ENCODE measurements around the gene ACADSB. TPM values are rescaled to one million over a fixed set of nuclear protein-coding genes. Genes with fewer than 3 reads are reported as not detected.

The ACADSB gene
- total RNA-seq, 1 donor from 2014 or later: 9.9 TPM

DNA sequence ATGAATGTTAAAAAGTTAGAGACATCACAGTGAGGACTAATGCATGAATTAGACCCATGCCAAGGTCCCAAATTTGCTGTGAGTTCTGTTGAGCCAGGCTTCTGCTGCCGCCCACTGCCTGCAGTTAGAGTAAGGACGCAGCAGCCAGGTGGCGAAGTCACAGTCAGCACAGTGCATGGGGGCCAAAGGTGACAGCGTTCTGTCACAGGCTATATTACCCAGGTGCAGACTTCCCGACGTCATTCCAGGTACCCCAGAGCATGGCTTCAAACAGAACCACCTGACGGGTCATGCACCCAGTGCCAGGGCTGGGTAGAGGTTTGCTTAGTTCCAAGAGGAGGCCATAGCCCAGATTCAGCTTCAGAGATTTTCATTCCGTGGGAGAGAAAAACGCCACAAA, 93.1 kb downstream of the ACADSB start:
- H3K27ac Mint-ChIP-seq (ENCODE audit: unreplicated experiment): no peak overlapping the region
- DNase-seq: no peak
- no peaks in the 10 kb centered on the region for H3K4me1 Mint-ChIP-seq (ENCODE audit: low read depth, unreplicated experiment)
- H3K4me3 Mint-ChIP-seq (ENCODE audit: unreplicated experiment): no peak overlapping the region
- TF ChIP-seq, protein P1, sequence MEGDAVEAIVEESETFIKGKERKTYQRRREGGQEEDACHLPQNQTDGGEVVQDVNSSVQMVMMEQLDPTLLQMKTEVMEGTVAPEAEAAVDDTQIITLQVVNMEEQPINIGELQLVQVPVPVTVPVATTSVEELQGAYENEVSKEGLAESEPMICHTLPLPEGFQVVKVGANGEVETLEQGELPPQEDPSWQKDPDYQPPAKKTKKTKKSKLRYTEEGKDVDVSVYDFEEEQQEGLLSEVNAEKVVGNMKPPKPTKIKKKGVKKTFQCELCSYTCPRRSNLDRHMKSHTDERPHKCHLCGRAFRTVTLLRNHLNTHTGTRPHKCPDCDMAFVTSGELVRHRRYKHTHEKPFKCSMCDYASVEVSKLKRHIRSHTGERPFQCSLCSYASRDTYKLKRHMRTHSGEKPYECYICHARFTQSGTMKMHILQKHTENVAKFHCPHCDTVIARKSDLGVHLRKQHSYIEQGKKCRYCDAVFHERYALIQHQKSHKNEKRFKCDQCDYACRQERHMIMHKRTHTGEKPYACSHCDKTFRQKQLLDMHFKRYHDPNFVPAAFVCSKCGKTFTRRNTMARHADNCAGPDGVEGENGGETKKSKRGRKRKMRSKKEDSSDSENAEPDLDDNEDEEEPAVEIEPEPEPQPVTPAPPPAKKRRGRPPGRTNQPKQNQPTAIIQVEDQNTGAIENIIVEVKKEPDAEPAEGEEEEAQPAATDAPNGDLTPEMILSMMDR (IDR thresholded peaks at IDR 0.05; ENCODE audit: partially characterized antibody, unreplicated experiment): no peak
- no peaks in the 10 kb centered on the region for H3K36me3 Mint-ChIP-seq (ENCODE audit: unreplicated experiment)
- H3K27me3 Mint-ChIP-seq (ENCODE audit: unreplicated experiment): no peaks in the 10 kb centered on the region
- H3K9me3 Mint-ChIP-seq (ENCODE audit: unreplicated experiment): peaks cover 4% of the 10 kb centered on the region

DNA sequence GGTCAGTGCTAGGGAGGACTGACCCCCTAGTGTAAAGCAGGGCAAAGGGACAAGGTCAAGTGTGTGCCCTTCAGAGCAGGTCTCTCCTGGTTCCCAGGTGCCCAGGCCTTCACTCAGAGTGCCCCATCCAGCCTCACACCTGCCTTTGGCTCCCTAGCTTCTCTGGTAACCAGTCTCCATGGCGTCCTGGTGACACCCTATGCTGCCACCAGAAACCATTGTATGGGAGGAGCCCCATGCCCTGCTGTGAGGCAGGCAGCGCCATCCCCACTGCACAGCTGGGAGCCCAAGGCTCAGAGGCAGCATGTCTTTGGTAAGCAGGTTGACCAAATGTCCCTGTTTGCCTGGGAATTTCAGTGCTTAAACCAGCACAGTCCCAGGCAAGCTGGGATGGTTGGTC, 93.9 kb downstream of the ACADSB start:
- TF ChIP-seq, protein P1 (IDR thresholded peaks at IDR 0.05; ENCODE audit: partially characterized antibody, unreplicated experiment): no peak
- Mint-ChIP-seq H3K4me1 (ENCODE audit: low read depth, unreplicated experiment) (no peaks in the 10 kb centered on the region), H3K27me3 (ENCODE audit: unreplicated experiment) (no peaks in the 10 kb centered on the region), H3K36me3 (ENCODE audit: unreplicated experiment) (no peaks in the 10 kb centered on the region), H3K27ac (ENCODE audit: unreplicated experiment) (no peak overlapping the region), H3K4me3 (ENCODE audit: unreplicated experiment) (no peak overlapping the region), H3K9me3 (ENCODE audit: unreplicated experiment) (peaks cover 4% of the 10 kb centered on the region)
- DNase-seq: no peak

- Mint-ChIP-seq H3K27ac (ENCODE audit: unreplicated experiment) (no peak overlapping the region), H3K36me3 (ENCODE audit: unreplicated experiment) (no peaks in the 10 kb centered on the region), H3K27me3 (ENCODE audit: unreplicated experiment) (no peaks in the 10 kb centered on the region), H3K4me3 (ENCODE audit: unreplicated experiment) (no peak overlapping the region), H3K4me1 (ENCODE audit: low read depth, unreplicated experiment) (no peaks in the 10 kb centered on the region), H3K9me3 (ENCODE audit: unreplicated experiment) (peaks cover 4% of the 10 kb centered on the region)
- TF ChIP-seq, protein P1 (IDR thresholded peaks at IDR 0.05; ENCODE audit: partially characterized antibody, unreplicated experiment): no peak
- no peak for DNase-seq
Measured at GRCh38 chr10:123103944-123104343, 95.1 kb downstream of the ACADSB start.

Other genes starting within 250 kb of the ACADSB start
- gene CUZD1, start 163.1 kb upstream of the ACADSB start, total RNA-seq (ENCODE audit: unreplicated experiment): 2.4 TPM
- gene FAM24B, start 129.4 kb upstream of the ACADSB start, total RNA-seq (ENCODE audit: unreplicated experiment): 15.9 TPM
- not detected for gene FAM24A, start 98.4 kb upstream of the ACADSB start, total RNA-seq (ENCODE audit: unreplicated experiment)
- 14.0 TPM for gene C10orf88, start 54.8 kb upstream of the ACADSB start, total RNA-seq (ENCODE audit: unreplicated experiment)
- gene PSTK, start 28.6 kb upstream of the ACADSB start, total RNA-seq (ENCODE audit: unreplicated experiment): 3.8 TPM
- 9.5 TPM for gene IKZF5, start 211 bp upstream of the ACADSB start, total RNA-seq (ENCODE audit: unreplicated experiment)
- not detected for gene HMX3, start 127.0 kb downstream of the ACADSB start, total RNA-seq (ENCODE audit: unreplicated experiment)
- not detected for gene HMX2, start 139.1 kb downstream of the ACADSB start, total RNA-seq (ENCODE audit: unreplicated experiment)
- 81.1 TPM for gene BUB3, start 145.4 kb downstream of the ACADSB start, total RNA-seq (ENCODE audit: unreplicated experiment)